AG09309 (cell line): ENCODE data around the gene MFAP3.
"Not testable (repeated sequence)": the region's sequence is repeated elsewhere in the genome, so short reads cannot be mapped to it uniquely, and the experiment has no call there.

Experiments used
- DNase-seq: peaks from one replicate; pipeline ENCODE4 v3.0.0-alpha.2; 2010; ENCODE audit warnings: low read depth
- H3K4me3 ChIP-seq: 2 replicates; pipeline ENCODE4 v1.5.1; 2011; ENCODE audit warnings: mild to moderate bottlenecking, low read depth, low read length, moderate library complexity; ENCODE audit not compliant: control insufficient read depth
- TF ChIP-seq, protein P1 (sequence below): IDR thresholded peaks from 2 replicates; pipeline ENCODE4 v1.5.1; 2011; ENCODE audit warnings: mild to moderate bottlenecking, low read depth, low read length, inconsistent platforms; ENCODE audit not compliant: insufficient read depth, control insufficient read depth; ENCODE audit errors: missing control alignments

MFAP3 gene

DNA sequence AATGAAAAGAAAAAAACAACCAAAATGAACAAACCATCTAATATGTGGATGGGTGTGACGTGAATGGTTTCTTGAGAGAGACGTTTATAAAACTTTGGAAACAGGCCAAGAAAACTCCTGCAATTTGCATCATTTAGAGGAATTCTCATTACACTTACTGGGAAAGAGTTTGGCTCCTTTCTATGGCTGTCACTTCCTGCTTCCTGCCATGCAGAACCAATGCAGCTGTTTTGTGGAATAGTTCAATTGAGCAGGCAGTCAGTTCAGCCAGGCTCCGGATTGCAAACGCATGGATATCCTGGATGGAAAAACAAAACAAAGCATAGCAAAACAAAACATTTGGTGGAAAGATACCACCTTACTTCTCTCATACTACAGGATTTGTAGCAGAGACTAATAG, 36.7 kb upstream of the MFAP3 start:
- no peak for DNase-seq
- no peak overlapping the region for H3K4me3 ChIP-seq
- TF ChIP-seq, protein P1, sequence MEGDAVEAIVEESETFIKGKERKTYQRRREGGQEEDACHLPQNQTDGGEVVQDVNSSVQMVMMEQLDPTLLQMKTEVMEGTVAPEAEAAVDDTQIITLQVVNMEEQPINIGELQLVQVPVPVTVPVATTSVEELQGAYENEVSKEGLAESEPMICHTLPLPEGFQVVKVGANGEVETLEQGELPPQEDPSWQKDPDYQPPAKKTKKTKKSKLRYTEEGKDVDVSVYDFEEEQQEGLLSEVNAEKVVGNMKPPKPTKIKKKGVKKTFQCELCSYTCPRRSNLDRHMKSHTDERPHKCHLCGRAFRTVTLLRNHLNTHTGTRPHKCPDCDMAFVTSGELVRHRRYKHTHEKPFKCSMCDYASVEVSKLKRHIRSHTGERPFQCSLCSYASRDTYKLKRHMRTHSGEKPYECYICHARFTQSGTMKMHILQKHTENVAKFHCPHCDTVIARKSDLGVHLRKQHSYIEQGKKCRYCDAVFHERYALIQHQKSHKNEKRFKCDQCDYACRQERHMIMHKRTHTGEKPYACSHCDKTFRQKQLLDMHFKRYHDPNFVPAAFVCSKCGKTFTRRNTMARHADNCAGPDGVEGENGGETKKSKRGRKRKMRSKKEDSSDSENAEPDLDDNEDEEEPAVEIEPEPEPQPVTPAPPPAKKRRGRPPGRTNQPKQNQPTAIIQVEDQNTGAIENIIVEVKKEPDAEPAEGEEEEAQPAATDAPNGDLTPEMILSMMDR: no peak

DNA sequence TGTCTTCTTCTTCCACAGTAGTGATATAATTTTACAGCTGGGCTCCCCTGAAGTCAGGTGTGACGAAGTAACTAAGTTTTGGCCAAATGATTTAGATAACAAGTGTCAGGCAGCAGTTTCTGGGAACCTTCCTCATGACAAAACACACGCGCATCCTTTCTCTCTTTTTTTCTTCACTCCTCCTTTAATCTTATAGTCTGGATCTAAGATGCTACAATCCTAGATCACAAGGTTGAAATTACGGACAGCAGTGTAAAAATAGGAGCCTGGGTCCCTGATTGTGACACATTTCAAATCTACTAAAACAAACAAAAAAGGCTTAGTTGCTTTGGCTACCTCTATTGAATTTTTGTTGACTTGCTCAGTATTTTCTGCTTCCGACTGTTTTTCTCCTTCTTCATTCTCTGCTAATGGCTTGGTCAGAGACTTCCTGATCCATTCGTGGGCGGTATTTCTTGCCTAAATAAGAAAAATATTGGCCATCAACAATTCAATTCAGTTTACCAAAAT, 36.2 kb upstream of the MFAP3 start:
- H3K4me3 ChIP-seq: no peak overlapping the region
- TF ChIP-seq, protein P1: no peak
- no peak for DNase-seq

DNA sequence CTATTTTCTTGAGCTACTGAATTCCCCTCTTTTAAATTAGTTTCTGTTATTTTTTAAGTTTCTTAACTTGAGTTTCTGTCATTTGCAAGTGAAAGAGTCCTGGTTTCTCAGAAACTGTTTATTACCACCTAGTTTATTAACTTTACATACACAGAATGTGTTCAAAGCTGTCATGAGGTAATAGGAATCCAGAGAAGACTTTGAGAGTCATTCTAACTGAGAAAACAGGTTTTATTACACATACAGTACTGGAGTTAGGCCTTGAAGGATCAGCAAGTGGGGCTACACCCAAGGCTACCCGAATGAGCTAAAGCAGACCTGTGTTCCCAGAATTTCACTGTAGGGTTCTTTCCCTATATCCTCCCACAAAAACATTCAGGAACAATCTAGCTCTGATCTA, 33.1 kb upstream of the MFAP3 start:
- TF ChIP-seq, protein P1: no peak
- H3K4me3 ChIP-seq: no peak overlapping the region
- no peak for DNase-seq

DNA sequence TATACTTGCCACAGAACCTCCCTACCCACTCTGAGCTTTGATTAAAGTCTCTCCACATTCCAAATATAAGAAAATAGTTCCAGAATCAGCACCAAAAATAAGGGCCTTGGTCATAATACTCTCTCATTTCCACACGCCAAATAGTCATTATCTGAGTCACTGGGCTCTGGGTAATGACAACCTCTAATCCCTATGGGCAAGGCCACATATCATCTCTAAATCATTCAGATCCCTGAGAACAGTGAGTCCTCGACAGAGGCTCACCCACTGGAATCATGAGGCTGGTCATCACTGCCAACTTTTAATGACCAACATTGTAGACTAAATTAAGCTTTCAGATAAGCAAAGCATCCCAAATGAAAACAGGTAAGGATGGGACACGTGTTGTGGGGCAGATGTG, 28.1 kb upstream of the MFAP3 start:
- no peak overlapping the region for H3K4me3 ChIP-seq
- TF ChIP-seq, protein P1: no peak

DNA sequence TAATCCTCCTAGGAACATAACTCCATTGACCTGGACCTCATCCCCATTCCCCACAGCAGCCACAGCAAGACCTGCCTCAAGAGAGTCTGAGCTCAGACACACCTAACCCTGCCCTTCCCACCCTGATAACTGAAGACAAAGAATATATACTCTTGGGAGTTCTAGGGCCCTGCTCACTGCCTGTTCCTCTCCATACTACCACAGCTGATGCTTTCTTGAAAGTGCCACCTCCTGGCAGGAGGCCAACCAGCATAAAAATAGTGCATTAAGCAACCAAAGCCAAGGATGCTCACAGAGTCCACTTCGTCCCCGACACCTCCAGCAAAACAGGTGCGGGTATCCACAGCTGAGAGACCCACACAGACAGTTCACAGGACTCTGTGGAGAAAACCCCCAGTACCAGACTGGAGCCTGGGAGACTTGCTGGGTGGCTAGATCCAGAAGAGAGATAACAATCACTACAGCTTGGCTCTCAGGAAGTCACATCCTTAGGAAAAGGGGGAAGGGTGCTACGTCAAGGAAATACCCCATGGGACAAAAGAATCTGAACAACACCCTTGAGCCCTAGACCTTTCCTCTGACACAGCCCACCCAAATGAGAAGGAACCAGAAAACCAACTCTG, 23.6 kb upstream of the MFAP3 start:
- DNase-seq: no peak
- TF ChIP-seq, protein P1: no peak
- H3K4me3 ChIP-seq: no peak overlapping the region

More for the DNA sequence above, 28.1 kb upstream of the MFAP3 start:
- DNase-seq: no peak

DNA sequence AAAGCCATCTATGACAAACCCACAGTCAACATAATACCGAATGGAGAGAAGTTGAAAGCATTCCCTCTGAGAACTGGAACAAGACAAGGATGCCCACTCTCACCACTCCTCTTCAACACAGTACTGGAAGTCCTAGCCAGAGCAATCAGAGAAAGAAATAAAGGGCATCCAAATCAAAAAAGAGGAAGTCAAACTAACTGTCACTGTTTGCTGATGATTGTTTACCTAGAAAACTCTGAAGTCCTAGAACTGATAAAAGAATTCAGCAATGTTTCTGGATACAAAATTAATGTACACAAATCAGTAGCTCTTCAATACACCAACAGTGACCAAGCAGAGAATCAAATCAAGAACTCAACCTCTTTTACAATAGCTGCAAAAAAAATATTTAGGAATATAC, 19.8 kb upstream of the MFAP3 start:
- not testable (repeated sequence) for H3K4me3 ChIP-seq, DNase-seq

DNA sequence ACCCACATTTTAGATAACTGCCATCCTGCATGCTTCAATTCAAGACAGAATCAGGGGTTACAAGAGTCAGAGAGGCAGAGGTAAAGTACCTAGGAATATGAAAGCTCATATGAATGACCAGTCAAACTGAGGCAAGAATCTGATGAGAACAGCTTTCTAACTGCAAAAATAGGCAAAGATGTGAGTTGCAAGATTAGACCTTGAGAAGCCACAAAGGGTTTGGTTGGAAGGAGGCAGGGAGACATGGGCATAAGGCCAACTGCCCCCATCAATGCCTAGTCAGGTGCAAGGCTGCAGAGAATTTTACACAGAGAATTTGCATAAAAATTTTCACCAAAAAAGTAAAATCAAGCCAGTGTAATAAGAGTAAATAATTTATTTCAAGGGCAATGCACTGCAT, 12.8 kb upstream of the MFAP3 start:
- H3K4me3 ChIP-seq: no peak overlapping the region
- no peak for DNase-seq
- TF ChIP-seq, protein P1: no peak
